SK-N-SH treated with all-trans-retinoic acid at 6 μM for 48 hours (cell line): Measurements from ENCODE around the gene CENPO.
A peak's percentile ranks its signal among the peaks of the same experiment; 100 is the strongest.

ENCODE experiments used
- CSDC2 ChIP-seq: fragments of 250-450 bp; sonication (Bioruptor Pico); IDR thresholded peaks from 2 replicates; pipeline ENCODE4 v1.5.0; 2020; ENCODE audit warnings: mild to moderate bottlenecking, moderate library complexity
- GLIS3 ChIP-seq: fragments of 250-450 bp; sonication (Bioruptor Pico); IDR thresholded peaks from 2 replicates; pipeline ENCODE4 v1.5.0; 2020; ENCODE audit warnings: mild to moderate bottlenecking, moderate library complexity
- RARB ChIP-seq: fragments of 250-450 bp; sonication (Bioruptor Pico); IDR thresholded peaks from 2 replicates; pipeline ENCODE4 v1.8.0; 2021; ENCODE audit warnings: mild to moderate bottlenecking, moderate library complexity
- SNAI2 ChIP-seq: fragments of 250-450 bp; sonication (Bioruptor Pico); IDR thresholded peaks from 2 replicates; pipeline ENCODE4 v1.5.0; 2020; ENCODE audit warnings: mild to moderate bottlenecking, moderate library complexity
- ZFP30 ChIP-seq: fragments of 450-650 bp; formaldehyde crosslinking; IDR thresholded peaks from 2 replicates; pipeline ENCODE4 v1.5.0; 2022; ENCODE audit warnings: mild to moderate bottlenecking, moderate library complexity
- ZNF565 ChIP-seq: fragments of 450-650 bp; formaldehyde crosslinking; conservative IDR thresholded peaks from 2 replicates; pipeline ENCODE4 v1.5.0; 2020; ENCODE audit warnings: low read depth, mild to moderate bottlenecking, moderate library complexity
- TF ChIP-seq, protein P1 (sequence below): fragments of 250-450 bp; sonication (Bioruptor Pico); IDR thresholded peaks from 2 replicates; pipeline ENCODE4 v1.8.0; 2020; ENCODE audit warnings: mild to moderate bottlenecking, moderate library complexity, borderline replicate concordance

- TF ChIP-seq ZNF565 (CRISPR knock-in tag): no peak
- no peak for TF ChIP-seq GLIS3
- TF ChIP-seq SNAI2 (CRISPR knock-in tag): no peak
- TF ChIP-seq, protein P1, sequence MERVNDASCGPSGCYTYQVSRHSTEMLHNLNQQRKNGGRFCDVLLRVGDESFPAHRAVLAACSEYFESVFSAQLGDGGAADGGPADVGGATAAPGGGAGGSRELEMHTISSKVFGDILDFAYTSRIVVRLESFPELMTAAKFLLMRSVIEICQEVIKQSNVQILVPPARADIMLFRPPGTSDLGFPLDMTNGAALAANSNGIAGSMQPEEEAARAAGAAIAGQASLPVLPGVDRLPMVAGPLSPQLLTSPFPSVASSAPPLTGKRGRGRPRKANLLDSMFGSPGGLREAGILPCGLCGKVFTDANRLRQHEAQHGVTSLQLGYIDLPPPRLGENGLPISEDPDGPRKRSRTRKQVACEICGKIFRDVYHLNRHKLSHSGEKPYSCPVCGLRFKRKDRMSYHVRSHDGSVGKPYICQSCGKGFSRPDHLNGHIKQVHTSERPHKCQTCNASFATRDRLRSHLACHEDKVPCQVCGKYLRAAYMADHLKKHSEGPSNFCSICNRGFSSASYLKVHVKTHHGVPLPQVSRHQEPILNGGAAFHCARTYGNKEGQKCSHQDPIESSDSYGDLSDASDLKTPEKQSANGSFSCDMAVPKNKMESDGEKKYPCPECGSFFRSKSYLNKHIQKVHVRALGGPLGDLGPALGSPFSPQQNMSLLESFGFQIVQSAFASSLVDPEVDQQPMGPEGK: no peak
- no peak for TF ChIP-seq RARB
- 0 out of 2 replicates have a peak, but pooled peaks have one; percentile 43 for TF ChIP-seq CSDC2 (CRISPR knock-in tag)
- no peak for TF ChIP-seq ZFP30 (CRISPR knock-in tag)
Observed at GRCh38 chr2:24818721-24819167, 25.5 kb downstream of the CENPO start.
